Activated T-cell treated with anti-CD3 and anti-CD28 coated beads, Interleukin-2, amount 50 U/mL, for 4 hours (primary cell): Measurements from ENCODE around the gene CBS. TPM values are rescaled to one million over a fixed set of nuclear protein-coding genes. Genes with fewer than 3 reads are reported as not detected.
"Not testable (repeated sequence)": the region's sequence is repeated elsewhere in the genome, so short reads cannot be mapped to it uniquely, and the experiment has no call there.

Experiments used
- ATAC-seq, 2 donors: fragments of 200-7000 bp; cut with Tn5 transposase; one replicate each; pipeline ENCODE4 v1.10.0; 2021
- DNase-seq: peaks from one replicate; pipeline ENCODE4 v3.0.0-alpha.2; 2020
- H3K27me3 Mint-ChIP-seq: one replicate; pipeline ENCODE4 v1.8.0; 2021; ENCODE audit warnings: low read depth, mixed read lengths
- H3K36me3 Mint-ChIP-seq: one replicate; pipeline ENCODE4 v1.8.0; 2022; ENCODE audit warnings: mixed read lengths; ENCODE audit not compliant: insufficient read depth
- H3K4me1 Mint-ChIP-seq: one replicate; pipeline ENCODE4 v1.8.0; 2021; ENCODE audit warnings: low read depth, mixed read lengths
- H3K4me3 Mint-ChIP-seq: one replicate; pipeline ENCODE4 v1.8.0; 2021; ENCODE audit warnings: mild to moderate bottlenecking, moderate library complexity, mixed read lengths
- H3K9me3 Mint-ChIP-seq: one replicate; pipeline ENCODE4 v1.8.0; 2021; ENCODE audit warnings: mixed read lengths
- total RNA-seq, 3 donors: library from RNA; stranded (reverse); gene quantifications; one replicate each; pipeline ENCODE4 v1.2.1, GENCODE V29; 2021

The CBS gene
- 1 to 10 TPM; 5.5 to 9.4 (median 8.4) TPM for total RNA-seq

DNA sequence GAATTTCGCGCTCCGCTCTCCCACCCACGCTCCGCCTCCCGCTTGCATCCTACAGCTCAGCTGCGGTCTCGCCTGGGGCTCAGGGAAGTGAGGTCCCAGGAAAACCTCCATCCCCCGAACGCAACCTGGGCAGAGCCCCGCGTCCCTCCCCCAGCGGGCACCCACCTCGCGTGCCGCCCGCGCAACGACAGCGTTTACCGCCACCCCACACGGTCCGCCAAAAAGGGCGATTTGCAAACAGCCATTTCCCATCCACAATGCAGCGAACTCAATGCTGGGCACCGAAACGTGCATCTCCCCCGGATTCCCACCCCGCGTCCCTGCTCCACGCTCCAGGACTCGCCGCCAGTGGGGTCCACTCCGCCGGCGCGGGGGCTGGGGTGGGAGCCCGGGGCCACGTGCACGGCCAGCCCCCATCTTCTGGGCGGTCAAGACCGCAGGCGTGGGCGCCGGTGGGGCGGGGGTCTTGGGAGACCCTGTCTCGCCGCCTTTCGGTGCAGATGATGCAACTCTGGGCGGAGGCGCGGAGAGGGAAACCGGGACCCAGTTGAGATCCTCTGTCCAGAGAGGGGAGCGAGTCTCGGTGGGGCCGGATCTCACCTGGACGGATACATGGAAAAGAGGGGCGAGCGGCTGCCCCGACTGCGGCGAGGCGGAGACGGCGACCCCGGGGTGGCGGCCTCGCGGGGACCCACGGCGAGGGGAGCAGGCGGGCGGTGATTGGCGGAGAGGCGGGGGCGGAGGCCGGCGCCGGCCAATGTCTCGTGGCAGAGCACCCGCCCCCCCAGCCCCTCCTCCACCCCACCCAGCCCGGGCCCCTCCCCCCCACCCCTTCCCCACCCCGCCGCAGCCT, at the start of gene CBS:
Gene CBS, minus strand, starts transcription at position 666 of the 853 bp plus-strand sequence. CDS start 3,642 bp downstream, outside the sequence.
- not testable (repeated sequence) for H3K36me3 Mint-ChIP-seq, H3K4me3 Mint-ChIP-seq, H3K27me3 Mint-ChIP-seq, H3K4me1 Mint-ChIP-seq, DNase-seq, H3K9me3 Mint-ChIP-seq
- peak; percentile 31 to 44 for ATAC-seq

DNA sequence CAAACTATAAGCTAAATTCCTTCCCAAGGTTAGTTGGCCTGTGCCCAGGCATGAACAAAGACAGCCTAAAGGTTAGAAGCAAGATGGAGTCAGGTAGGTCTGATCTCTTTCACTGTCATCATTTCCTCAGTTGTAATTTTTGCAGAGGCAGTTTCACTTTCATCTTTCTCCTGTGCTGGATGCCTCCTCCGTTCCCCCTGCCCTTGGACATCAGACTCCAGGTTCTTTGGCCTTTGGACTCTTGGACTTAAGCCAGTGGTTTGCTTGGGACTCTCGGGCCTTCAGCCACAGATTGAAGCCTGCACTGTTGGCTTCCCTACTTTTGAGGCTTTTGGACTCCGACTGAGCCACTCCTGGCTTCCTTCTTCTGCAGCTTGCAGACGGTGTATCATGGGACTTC, 40.3 kb upstream of the CBS start:
- not testable (repeated sequence) for DNase-seq, ATAC-seq, H3K27me3 Mint-ChIP-seq, H3K4me1 Mint-ChIP-seq, H3K36me3 Mint-ChIP-seq, H3K4me3 Mint-ChIP-seq, H3K9me3 Mint-ChIP-seq

DNA sequence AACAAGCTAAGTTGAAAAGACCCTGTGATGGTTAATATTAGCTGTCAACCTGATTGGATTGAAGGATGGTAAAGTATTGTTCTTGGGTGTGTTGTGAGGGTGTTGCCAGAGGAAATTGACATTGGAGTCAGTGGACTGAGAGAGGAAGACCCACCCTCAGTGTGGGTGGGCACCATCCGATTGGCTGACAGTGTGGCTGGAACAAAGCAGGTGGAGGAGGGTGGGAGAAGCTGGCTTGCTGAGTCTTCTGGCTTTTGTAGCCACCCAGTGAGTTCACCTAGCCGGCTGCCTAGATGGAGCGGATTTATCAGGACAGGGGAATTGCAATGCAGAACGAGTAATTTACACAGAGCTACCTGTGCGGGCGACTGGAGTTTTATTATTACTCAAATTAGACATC, 38.8 kb upstream of the CBS start:
- not testable (repeated sequence) for H3K4me1 Mint-ChIP-seq, DNase-seq, ATAC-seq, H3K4me3 Mint-ChIP-seq, H3K9me3 Mint-ChIP-seq, H3K27me3 Mint-ChIP-seq, H3K36me3 Mint-ChIP-seq

DNA sequence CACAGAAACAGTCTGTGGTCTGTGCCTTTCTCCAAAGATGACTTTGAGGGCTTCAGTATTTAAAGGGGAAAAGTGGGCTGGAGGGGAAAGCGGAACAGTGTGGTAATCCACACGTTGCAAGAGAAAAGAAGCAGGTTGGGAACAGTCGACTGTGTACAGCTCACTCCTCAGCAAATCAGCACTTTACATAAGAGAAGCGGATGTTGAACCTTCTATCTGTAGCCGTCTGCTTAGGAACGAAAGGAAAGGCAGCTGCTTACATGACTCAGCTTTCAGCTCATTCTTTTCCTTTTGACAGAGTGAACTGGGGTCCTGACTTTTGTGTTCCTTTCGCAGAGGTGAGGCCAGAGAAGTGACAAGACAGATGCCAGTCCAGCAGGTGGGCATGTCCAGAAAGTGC, 33.4 kb upstream of the CBS start:
- not testable (repeated sequence) for H3K36me3 Mint-ChIP-seq, H3K27me3 Mint-ChIP-seq

DNA sequence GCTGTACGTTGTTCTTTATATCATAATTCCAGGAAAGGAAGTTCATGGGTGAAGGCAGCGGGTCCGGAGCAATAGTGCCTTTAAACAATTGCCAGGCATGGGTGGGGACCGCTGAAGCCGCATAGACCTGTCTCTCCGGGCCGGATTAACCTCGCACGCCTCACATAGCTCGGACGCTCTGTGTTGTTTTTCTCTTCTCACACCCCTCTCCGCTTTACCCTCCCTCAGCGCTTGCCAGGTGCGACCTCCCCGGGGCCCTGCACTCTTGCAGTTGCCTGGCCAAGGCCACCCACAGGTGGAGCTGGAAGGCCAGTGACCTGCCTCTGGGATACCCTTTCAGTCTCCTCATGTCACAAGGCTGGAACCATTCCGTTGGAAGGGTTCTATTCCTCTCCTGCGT, 32.5 kb upstream of the CBS start:
- not testable (repeated sequence) for H3K36me3 Mint-ChIP-seq, H3K9me3 Mint-ChIP-seq, H3K4me1 Mint-ChIP-seq, DNase-seq, H3K27me3 Mint-ChIP-seq, H3K4me3 Mint-ChIP-seq
- peak in 1 of 2 donors; percentile 19 for ATAC-seq

More for the DNA sequence above, 33.4 kb upstream of the CBS start:
- peak; percentile 44 to 66 for ATAC-seq
- H3K4me3 Mint-ChIP-seq, DNase-seq, H3K4me1 Mint-ChIP-seq, H3K9me3 Mint-ChIP-seq: not testable (repeated sequence)

DNA sequence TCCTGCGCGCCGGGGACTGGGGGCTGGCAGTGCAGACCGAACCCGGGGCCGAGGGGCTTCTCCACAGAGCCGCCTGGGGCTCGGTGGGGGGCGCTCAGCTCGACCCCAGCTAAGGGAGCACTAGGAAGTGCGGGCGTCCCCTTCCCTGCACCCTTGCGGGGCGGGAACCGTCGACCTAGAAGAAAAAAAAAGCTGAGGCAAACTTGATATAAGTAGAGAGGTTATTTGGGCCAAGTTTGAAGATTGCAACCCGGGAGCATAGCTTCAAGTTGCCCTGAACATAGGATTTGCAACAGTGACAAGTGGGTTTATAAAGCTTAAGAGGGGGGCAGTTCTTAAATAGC, 32.1 kb upstream of the CBS start:
- not testable (repeated sequence) for H3K36me3 Mint-ChIP-seq, H3K4me3 Mint-ChIP-seq, ATAC-seq, DNase-seq, H3K4me1 Mint-ChIP-seq, H3K27me3 Mint-ChIP-seq, H3K9me3 Mint-ChIP-seq

DNA sequence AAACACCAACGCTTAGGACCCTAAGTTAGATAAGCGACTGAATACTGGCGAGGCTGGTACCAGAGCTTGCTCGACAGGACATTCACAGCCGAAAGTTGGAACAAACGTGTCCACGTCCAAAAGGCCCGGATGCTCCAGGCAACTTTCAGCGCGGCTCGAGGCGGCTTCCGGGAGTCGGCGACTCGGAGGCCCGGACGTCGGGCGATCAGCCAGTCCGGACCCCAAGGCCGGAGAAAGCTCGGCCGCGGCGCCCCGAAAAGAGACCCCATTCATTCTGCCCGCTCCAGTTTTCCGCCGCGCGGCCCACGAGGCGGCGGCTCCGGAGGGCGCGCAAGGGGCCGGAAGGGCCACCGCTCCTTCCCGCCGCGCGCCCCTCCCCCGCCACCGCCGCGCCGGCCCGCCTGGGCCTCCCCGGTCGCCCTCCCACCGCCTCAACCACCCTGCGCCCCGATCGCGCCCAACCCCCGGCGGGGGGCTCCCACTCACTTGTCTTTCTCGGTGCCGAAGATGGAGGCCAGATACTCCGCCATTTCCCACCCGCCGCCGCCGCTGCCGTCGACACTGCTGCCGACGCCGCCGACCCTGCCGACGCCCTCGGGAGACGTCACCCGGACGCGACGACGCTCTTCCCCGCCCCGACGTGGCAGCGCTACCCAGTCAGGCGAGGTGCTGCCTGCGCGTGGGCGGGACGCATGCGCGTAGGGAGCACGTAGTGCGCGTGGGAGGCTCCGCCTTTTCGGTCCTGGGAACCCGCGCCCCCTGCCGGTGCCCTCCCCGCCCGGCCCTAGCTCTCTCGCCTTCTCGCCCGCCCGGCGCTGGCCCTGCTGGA, 31.5 kb upstream of the CBS start, which contains the start of gene U2AF1:
Gene U2AF1, minus strand, starts transcription at position 606 of the 829 bp plus-strand sequence. Its CDS starts 76 bp downstream, at position 530.
- H3K27me3 Mint-ChIP-seq, H3K9me3 Mint-ChIP-seq, DNase-seq, H3K4me1 Mint-ChIP-seq, H3K36me3 Mint-ChIP-seq: not testable (repeated sequence)
- peak within 1 kb of the TSS; percentile 62 for H3K4me3 Mint-ChIP-seq
- ATAC-seq: peak; percentile 82 to 91

DNA sequence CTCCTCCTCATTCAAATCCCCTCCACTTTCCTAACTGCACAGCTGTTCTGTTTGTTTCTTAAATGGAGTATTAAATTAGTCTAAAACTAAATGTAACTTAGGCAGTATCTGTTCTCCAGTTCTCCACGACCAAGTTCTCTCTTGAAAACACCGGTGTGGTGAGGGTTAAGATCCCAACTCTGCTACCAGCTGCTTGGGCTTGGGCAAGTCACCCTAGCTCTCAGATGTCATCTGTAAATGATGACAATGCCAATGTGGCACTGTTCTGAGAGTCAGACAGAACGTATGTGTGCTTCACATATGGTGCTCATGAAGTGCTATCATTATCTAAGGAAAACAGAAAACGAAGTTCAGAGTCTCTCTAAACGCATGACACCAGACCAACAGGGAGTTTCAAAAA, 29.0 kb upstream of the CBS start:
- not testable (repeated sequence) for DNase-seq, H3K9me3 Mint-ChIP-seq, ATAC-seq, H3K4me1 Mint-ChIP-seq, H3K27me3 Mint-ChIP-seq, H3K4me3 Mint-ChIP-seq, H3K36me3 Mint-ChIP-seq

DNA sequence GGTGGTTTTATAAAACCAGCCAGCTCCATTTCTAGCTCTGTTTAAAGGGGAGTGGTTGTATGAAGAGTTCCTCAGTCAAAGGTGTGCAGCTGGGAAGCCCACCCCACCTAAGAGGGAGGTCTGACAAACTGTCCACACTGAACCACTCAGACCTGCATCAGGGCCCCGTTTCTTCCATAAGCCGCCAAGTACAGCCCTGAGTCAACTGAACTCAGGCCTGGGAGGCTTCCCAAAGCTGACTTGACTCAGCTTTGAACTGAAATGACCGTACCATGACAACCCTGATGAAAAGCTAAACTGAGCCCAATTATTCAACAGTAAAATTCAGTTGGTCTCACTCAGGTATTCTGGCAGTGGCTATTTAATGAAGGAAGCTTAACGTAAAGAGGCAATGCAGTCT, 26.6 kb upstream of the CBS start:
- DNase-seq, ATAC-seq, H3K4me1 Mint-ChIP-seq, H3K9me3 Mint-ChIP-seq, H3K4me3 Mint-ChIP-seq, H3K36me3 Mint-ChIP-seq, H3K27me3 Mint-ChIP-seq: not testable (repeated sequence)

DNA sequence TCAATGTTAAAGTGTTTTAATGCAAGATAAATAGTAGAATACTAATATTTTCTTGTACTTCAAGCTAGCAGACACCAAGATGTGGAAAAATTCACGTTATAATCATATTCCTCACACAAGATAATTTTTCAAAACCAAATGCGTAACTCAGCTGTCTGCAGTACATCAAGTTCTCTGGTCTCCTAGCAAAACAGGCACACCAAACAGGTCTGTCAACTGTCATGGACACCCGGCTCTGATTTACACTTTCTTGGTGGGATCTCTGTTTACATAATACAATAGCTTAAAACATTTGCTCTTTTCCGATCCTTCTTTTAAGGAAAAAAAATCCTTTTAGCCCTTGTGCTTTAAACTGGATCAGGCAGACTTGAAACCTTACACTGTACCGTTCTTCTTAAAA, 26.0 kb upstream of the CBS start:
- not testable (repeated sequence) for H3K36me3 Mint-ChIP-seq, H3K27me3 Mint-ChIP-seq, ATAC-seq, H3K4me1 Mint-ChIP-seq, DNase-seq, H3K9me3 Mint-ChIP-seq, H3K4me3 Mint-ChIP-seq

DNA sequence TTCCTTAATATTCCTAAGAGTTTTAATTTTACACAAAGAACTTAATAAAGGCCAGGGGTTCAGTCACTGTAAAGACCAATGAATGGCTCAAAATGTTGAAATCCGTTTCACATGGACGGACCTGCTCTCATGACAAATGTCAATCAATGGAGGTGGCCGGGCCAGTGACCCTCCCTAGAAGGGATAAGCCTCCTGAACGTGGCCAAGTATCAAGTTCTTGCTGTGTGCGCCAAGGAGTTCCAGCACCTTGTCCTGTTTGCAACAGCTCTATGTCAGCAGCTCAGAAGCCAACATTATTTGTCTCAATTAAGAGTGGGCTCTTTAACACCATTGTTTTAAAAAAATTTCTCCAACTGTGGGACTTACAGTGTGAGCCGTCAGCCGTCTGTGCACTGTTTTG, 25.4 kb upstream of the CBS start:
- DNase-seq, H3K9me3 Mint-ChIP-seq, ATAC-seq, H3K27me3 Mint-ChIP-seq, H3K4me1 Mint-ChIP-seq, H3K4me3 Mint-ChIP-seq, H3K36me3 Mint-ChIP-seq: not testable (repeated sequence)

DNA sequence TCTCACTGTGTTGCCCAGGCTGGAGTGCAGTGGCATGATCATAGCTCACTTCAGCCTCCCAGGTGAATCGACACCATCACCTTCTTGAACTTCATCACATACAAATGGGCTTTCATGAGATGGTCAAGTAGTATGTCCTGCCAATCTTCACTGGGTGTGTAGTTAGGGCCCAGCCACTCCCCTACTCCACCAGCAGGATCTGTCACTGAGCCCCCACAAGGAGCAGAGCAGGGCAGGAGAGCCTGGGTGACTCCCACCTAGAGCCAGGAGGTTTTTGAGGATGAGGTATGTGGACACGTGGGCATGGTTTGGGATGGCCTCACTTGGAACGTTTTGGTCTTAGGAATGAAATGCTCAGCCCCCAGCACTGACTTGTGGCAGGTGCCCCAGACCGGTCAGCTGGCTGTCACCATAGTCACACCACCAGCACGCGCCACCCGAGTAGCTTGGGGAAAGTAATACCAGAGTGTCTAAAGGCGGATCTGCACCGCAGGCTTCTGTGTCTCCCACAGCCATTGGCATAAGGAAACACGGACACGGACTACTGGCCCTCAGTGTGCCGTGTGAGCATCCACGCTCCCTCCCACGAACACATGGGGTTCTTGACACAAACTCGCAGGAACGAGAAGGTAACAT, 16.5 kb upstream of the CBS start:
- ATAC-seq: peak in 1 of 2 donors; percentile 34
- H3K36me3 Mint-ChIP-seq, H3K4me3 Mint-ChIP-seq, H3K9me3 Mint-ChIP-seq, H3K4me1 Mint-ChIP-seq, H3K27me3 Mint-ChIP-seq, DNase-seq: not testable (repeated sequence)

DNA sequence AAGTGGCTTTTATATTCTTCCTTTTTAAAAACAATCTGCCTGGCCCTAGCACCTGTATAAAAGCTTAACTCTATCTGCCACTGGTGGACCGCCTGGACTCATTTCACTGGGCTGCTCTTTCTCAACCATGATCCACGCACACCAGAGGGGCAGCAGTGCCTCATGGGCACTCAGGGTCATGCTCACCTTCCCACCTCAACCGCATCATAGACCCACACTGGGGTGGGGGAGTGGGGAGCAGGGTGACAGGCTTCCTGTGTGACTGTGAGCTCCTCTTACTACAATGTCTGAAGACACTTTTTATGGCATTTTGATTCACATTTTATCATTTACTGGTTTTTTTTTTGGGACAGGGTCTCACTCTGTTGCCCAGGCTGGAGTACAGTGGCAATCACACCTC, 15.3 kb upstream of the CBS start:
- peak in 1 of 2 donors; percentile 45 for ATAC-seq
- H3K4me3 Mint-ChIP-seq, H3K36me3 Mint-ChIP-seq, H3K27me3 Mint-ChIP-seq, H3K9me3 Mint-ChIP-seq, DNase-seq, H3K4me1 Mint-ChIP-seq: not testable (repeated sequence)

DNA sequence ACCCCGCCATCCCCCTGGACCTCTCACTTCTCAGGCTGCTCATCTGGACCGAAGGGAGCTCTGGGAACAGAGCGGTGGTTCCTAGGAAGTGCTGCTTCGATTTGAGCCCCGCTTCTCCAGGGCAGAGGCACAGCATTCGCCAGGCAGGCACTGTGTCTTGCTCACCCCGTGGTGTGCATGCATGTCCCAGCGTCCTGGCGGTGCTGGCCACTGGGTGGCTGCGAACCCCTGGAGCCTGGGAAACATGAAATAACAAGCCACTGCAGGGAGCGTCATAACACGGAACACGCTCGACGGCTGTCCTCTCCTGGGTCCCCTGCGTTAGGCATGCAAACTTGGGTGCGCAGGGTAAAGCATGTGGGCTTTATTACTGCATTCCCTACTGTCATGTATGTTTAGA, 13.8 kb upstream of the CBS start:
- DNase-seq, H3K36me3 Mint-ChIP-seq, H3K4me1 Mint-ChIP-seq, H3K4me3 Mint-ChIP-seq, H3K27me3 Mint-ChIP-seq, H3K9me3 Mint-ChIP-seq, ATAC-seq: not testable (repeated sequence)
